ENCODE results near the gene EEF1AKMT2. TPM values are rescaled to one million over a fixed set of nuclear protein-coding genes. Genes with fewer than 3 reads are reported as not detected.

Gene EEF1AKMT2
- total RNA-seq, 1 donor from 2014 or later = 22.3 TPM

DNA sequence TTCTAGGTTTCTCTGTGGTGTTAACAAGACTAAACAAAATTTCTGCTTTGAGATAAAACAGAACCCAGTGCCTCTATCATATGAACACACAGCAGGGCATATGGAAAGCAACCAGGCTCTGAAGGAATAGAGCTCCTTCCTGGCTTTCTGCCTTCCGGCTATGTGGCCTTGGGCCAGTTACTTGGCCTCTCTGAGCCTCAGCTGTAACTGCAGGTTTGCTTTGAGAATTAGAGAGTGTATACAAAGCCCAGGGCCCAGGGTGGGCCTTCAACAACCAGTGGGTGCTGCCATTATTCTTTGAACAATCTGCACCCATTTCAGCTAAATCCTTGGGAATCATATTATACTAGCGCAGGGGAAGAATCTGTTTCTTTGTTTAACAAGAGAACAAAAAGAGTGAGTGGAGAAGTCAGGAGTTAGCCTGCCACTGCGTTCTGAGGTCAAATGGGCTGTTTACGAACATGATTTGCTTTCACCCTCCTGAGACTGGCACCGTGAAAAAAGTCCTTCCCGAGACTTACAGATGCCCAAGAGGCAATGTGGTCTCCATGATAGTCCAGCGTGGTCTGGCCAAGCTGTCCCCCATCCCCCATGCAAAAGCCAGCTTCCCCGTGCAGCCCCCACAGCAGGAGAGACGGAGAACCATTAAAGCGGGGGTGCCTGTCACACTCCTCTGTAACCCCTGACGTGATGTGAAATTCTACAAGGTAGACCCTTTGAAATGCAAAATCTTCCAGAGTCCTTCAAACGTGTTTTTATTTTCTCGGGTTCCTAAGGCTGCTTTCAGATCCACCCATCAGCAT lies 52.4 kb downstream of the EEF1AKMT2 start:
- no peaks in the 10 kb centered on the region for H3K9me3 Mint-ChIP-seq
- peaks cover 10% of the 10 kb centered on the region for H3K27me3 Mint-ChIP-seq
- peak overlapping the region; percentile 39 for H3K4me3 Mint-ChIP-seq
- intact Hi-C loops (cut with micrococcal nuclease) = no loop called here
- H3K27ac Mint-ChIP-seq = no peak overlapping the region
- H3K4me1 Mint-ChIP-seq = peaks cover 64% of the 10 kb centered on the region
- peak; percentile 52 for DNase-seq
- H3K36me3 Mint-ChIP-seq (ENCODE audit: low read depth) = peaks cover 22% of the 10 kb centered on the region

DNA sequence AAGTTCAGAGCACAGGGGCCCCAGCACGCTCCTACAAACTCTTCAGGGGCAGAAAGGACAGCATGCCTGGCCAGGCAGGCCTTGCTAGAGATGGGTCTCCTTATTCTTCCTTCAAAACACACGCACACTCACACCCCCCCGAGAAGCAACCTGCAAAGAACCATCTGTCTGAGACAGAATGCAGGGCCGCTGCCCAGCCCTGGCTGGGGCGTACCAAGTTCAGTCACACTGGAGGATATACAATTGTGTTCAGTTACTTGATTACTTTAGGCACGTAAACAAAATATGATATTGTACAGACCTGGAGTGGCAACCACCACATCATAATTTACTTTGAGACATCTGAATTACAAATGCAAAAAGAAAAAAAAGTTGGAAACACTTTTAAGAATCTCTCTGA lies 53.2 kb downstream of the EEF1AKMT2 start:
- no peak for DNase-seq
- Mint-ChIP-seq H3K4me3 (no peak overlapping the region), H3K4me1 (peaks cover 71% of the 10 kb centered on the region), H3K9me3 (no peaks in the 10 kb centered on the region), H3K36me3 (ENCODE audit: low read depth) (peaks cover 29% of the 10 kb centered on the region), H3K27me3 (peaks cover 10% of the 10 kb centered on the region), H3K27ac (no peak overlapping the region)
- intact Hi-C loops (cut with micrococcal nuclease) = no loop called here

DNA sequence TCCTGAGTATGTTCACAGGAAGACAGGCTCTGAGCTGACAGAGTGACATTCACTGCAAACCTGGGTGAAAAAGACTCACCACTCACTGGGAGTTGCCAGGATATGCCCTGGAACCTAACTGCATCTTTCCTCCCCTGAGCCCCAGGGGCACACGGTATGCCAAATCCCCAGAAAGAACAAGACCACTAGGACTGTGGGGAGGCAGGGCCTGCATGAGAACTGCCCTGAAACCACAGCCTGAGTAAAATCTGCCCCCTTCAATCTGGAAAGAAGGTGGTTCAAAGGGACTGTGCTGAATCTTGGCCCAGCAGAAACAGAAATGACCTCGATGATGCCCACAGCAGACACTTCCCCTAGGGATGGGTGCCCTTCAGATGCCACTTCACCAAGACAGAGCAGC lies 54.0 kb downstream of the EEF1AKMT2 start:
- DNase-seq = no peak
- Mint-ChIP-seq H3K4me3 (no peak overlapping the region), H3K9me3 (no peaks in the 10 kb centered on the region), H3K4me1 (peaks cover 76% of the 10 kb centered on the region), H3K27me3 (peaks cover 9% of the 10 kb centered on the region), H3K36me3 (ENCODE audit: low read depth) (peaks cover 30% of the 10 kb centered on the region), H3K27ac (no peak overlapping the region)
- intact Hi-C loops (cut with micrococcal nuclease) = no loop called here

- Mint-ChIP-seq H3K4me1 (peaks cover 73% of the 10 kb centered on the region), H3K36me3 (ENCODE audit: low read depth) (peaks cover 29% of the 10 kb centered on the region), H3K27ac (no peak overlapping the region), H3K9me3 (no peaks in the 10 kb centered on the region), H3K27me3 (peaks cover 9% of the 10 kb centered on the region), H3K4me3 (no peak overlapping the region)
- intact Hi-C loops (cut with micrococcal nuclease) = no loop called here
- no peak for DNase-seq
Measured at GRCh38 chr10:124737221-124737620, 54.5 kb downstream of the EEF1AKMT2 start.

GRCh38 chr10:124736491-124737136 lies 55.1 kb downstream of the EEF1AKMT2 start:
- Mint-ChIP-seq H3K4me3 (no peak overlapping the region), H3K27me3 (peaks cover 9% of the 10 kb centered on the region), H3K9me3 (no peaks in the 10 kb centered on the region), H3K4me1 (peaks cover 75% of the 10 kb centered on the region), H3K36me3 (ENCODE audit: low read depth) (peaks cover 29% of the 10 kb centered on the region), H3K27ac (no peak overlapping the region)
- intact Hi-C loops (cut with micrococcal nuclease) = no loop called here
- no peak for DNase-seq

DNA sequence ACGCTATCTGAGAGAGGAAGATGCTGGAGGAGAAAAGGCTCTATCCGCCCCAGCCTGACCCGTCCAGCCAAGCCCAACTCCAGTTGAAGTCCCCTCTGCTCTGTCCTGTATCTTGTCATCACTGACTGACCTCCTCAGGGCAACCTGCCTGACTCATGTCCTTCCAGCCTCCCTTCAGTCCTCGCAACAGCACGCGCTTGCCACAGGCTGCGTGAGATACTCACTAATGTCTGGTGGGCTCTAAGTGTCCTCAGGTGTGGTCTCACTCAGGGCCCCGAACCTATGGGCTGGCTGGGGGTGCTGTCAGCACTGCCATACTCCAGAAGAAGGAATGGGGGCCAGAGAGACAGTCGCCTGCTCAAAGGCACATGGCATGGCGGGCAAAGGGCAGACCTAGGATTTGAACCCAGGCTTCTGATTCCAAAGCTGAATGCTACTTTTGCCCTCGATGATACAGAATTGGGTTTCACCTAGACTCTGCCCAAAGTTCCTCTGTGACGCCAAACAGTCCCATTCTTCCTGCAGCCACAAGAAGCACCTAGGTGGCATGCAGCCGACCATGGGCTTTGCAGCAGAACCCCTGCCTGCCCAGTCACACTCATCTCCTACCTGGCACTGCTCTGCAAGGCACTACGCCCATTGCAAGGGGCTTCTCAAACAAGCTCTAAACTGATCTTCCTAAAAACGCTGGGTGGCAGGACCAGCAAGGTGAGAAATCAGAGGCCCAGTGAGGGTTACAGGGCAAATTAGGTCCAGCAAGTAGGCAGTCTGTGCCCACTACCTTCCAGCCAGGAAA lies 56.0 kb downstream of the EEF1AKMT2 start:
- Mint-ChIP-seq H3K9me3 (no peaks in the 10 kb centered on the region), H3K4me1 (peaks cover 67% of the 10 kb centered on the region), H3K36me3 (ENCODE audit: low read depth) (peaks cover 27% of the 10 kb centered on the region), H3K4me3 (no peak overlapping the region), H3K27ac (no peak overlapping the region), H3K27me3 (peaks cover 7% of the 10 kb centered on the region)
- intact Hi-C loops (cut with micrococcal nuclease) = no loop called here
- no peak for DNase-seq

GRCh38 chr10:124734311-124735166 lies 57.1 kb downstream of the EEF1AKMT2 start:
- Mint-ChIP-seq H3K9me3 (no peaks in the 10 kb centered on the region), H3K4me1 (peaks cover 65% of the 10 kb centered on the region), H3K27me3 (peaks cover 2% of the 10 kb centered on the region), H3K36me3 (ENCODE audit: low read depth) (peaks cover 32% of the 10 kb centered on the region), H3K4me3 (peak overlapping the region; percentile 67), H3K27ac (peak overlapping the region; percentile 63)
- intact Hi-C loops (cut with micrococcal nuclease) = no loop called here
- DNase-seq = no peak

DNA sequence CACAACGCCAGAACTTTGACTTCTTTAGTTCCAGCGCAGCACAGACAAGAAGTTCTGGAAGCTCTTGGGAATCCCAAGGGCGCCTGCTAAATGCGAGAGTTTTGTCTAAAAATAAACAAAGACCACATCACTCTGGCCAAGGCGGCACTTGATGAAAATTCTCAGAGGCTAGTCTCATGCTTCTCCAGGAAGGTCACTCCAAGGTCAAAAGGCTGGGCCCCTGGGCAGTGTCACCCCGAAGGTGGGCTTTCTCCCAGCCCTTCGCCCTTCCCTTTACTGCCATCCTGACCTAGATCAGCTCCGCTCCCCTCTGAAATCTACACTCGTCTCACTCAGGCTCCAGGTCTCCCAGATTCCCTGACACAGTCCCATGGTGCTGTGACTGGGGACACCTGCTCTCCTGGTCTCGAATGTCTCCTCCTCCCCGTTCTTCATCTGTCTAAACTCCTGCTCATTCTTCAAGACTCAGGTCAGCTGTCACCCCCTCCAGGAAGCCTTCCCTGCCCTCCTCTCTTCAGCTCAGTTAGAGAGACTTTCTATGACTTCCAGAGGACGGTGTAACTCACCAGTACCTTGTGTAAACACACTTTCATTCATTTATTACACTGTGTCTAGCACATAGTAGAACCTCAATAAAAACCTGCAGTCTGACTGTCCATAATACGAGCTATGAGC lies 58.0 kb downstream of the EEF1AKMT2 start:
- no peak for DNase-seq
- H3K27ac Mint-ChIP-seq = peak overlapping the region; percentile 63

GRCh38 chr10:124732931-124733570 lies 58.6 kb downstream of the EEF1AKMT2 start:
- H3K4me1 Mint-ChIP-seq = peaks cover 67% of the 10 kb centered on the region
- no peaks in the 10 kb centered on the region for H3K27me3 Mint-ChIP-seq
- H3K4me3 Mint-ChIP-seq = peak overlapping the region; percentile 51
- H3K27ac Mint-ChIP-seq = peak overlapping the region; percentile 63
- no peaks in the 10 kb centered on the region for H3K9me3 Mint-ChIP-seq
- peaks cover 29% of the 10 kb centered on the region for H3K36me3 Mint-ChIP-seq (ENCODE audit: low read depth)
- peak; percentile 80 for DNase-seq
- intact Hi-C loops (cut with micrococcal nuclease) = loop anchor here (1.0 to 2.0 kb wide), 6 partner anchors 8 to 118 kb away; no protein-coding TSS in a partner anchor

More for the DNA sequence above, 58.0 kb downstream of the EEF1AKMT2 start:
- H3K4me1 Mint-ChIP-seq = peaks cover 66% of the 10 kb centered on the region
- peak overlapping the region; percentile 67 for H3K4me3 Mint-ChIP-seq
- H3K36me3 Mint-ChIP-seq (ENCODE audit: low read depth) = peaks cover 29% of the 10 kb centered on the region
- no peaks in the 10 kb centered on the region for H3K9me3 Mint-ChIP-seq
- intact Hi-C loops (cut with micrococcal nuclease) = loop anchor here (1.0 to 2.0 kb wide), 6 partner anchors 8 to 119 kb away; no protein-coding TSS in a partner anchor
- H3K27me3 Mint-ChIP-seq = no peaks in the 10 kb centered on the region

- Mint-ChIP-seq H3K4me3 (no peak overlapping the region), H3K27ac (no peak overlapping the region), H3K27me3 (no peaks in the 10 kb centered on the region), H3K9me3 (no peaks in the 10 kb centered on the region), H3K36me3 (ENCODE audit: low read depth) (peaks cover 31% of the 10 kb centered on the region), H3K4me1 (peaks cover 71% of the 10 kb centered on the region)
- DNase-seq = no peak
- intact Hi-C loops (cut with micrococcal nuclease) = no loop called here
Measured at GRCh38 chr10:124731551-124731950, 60.1 kb downstream of the EEF1AKMT2 start.

- H3K4me1 Mint-ChIP-seq = peaks cover 68% of the 10 kb centered on the region
- H3K36me3 Mint-ChIP-seq (ENCODE audit: low read depth) = peaks cover 36% of the 10 kb centered on the region
- no peaks in the 10 kb centered on the region for H3K9me3 Mint-ChIP-seq
- H3K27ac Mint-ChIP-seq = no peak overlapping the region
- intact Hi-C loops (cut with micrococcal nuclease) = no loop called here
- no peak overlapping the region for H3K4me3 Mint-ChIP-seq
- no peak for DNase-seq
- no peaks in the 10 kb centered on the region for H3K27me3 Mint-ChIP-seq
Measured at GRCh38 chr10:124730790-124731189, 60.9 kb downstream of the EEF1AKMT2 start.
